Body of pancreas (tissue), 4 donors: ENCODE data around the gene ACER3. TPM values are rescaled to one million over a fixed set of nuclear protein-coding genes. Genes with fewer than 3 reads are reported as not detected.

Source experiments
- ATAC-seq: fragments of 150-250 bp; one replicate; pipeline ENCODE4 v1.9.1; 2016
- DNase-seq, 4 donors: peaks; one replicate each; pipeline ENCODE4 v3.0.0-alpha.2; 2019
- H3K27ac ChIP-seq, 4 donors: fragments of 200-600 bp; sonication (generic); 1 replicate in 3 of 4; 2 replicates in 1 of 4; pipeline versions ENCODE4 v1.5.1 to v1.6.1; 2016 to 2019; ENCODE audit warnings: mild to moderate bottlenecking in 1 of 4, mixed read lengths in 1 of 4, moderate library complexity in 1 of 4
- H3K27me3 ChIP-seq, 2 donors: fragments of 200-600 bp; sonication (generic); one replicate each; pipeline ENCODE4 v1.6.0; 2016; ENCODE audit warnings: mild to moderate bottlenecking in 1 of 2
- H3K36me3 ChIP-seq, 2 donors: fragments of 200-600 bp; sonication (generic); replicated peaks in 1 of 2; 2 replicates each; pipeline ENCODE4 v1.5.1; 2016; ENCODE audit warnings: low read depth in 2 of 2; ENCODE audit not compliant: insufficient read depth in 1 of 2
- H3K4me1 ChIP-seq: fragments of 200-600 bp; sonication (generic); one replicate; pipeline ENCODE4 v1.6.0; 2016
- H3K4me3 ChIP-seq, 2 donors: fragments of 200-600 bp; sonication (generic); 1 replicate in 1 of 2; 2 replicates in 1 of 2; pipeline ENCODE4 v1.5.1; 2016 to 2019
- H3K9me3 ChIP-seq, 3 donors: fragments of 200-600 bp; sonication (generic); 1 replicate in 2 of 3; 2 replicates in 1 of 3; pipeline ENCODE4 v1.5.1; 2016
- POLR2A ChIP-seq, 3 donors: fragments of 450-650 bp; IDR thresholded peaks; one replicate each; pipeline ENCODE4 v1.6.1; 2016; ENCODE audit warnings: antibody characterized with exemption in 3 of 3, mild to moderate bottlenecking in 2 of 3
- WGBS, 2 donors: methylation state at CpG; one replicate each; pipeline ENCODE4 v1.1.5; 2017; 5-methylcytosine and 5-hydroxymethylcytosine counted together
- intact Hi-C: fragments of 100-400 bp; cut with DNase I; formaldehyde crosslinking; loops from one replicate; pipeline ENCODE4 v1.15.1; 2023
- total RNA-seq, 2 donors: library from RNA; depleted of rRNA; stranded (reverse); fragments of >200 nt; gene quantifications; one replicate each; pipeline ENCODE4 v1.1.0, GENCODE V29; 2016
- TF ChIP-seq, protein P1 (sequence below), 7 experiments: fragments of 450-650 bp in 4 of 7; fragments of 200-600 bp in 3 of 7; sonication (generic) in 3 of 7; IDR thresholded peaks; one replicate each; pipeline ENCODE4 v1.5.1; 2016 to 2019; ENCODE audit warnings: antibody characterized with exemption in 7 of 7

Gene ACER3
- total RNA-seq, 2 donors from 2014 or later: 4.6 to 5.2 TPM

DNA sequence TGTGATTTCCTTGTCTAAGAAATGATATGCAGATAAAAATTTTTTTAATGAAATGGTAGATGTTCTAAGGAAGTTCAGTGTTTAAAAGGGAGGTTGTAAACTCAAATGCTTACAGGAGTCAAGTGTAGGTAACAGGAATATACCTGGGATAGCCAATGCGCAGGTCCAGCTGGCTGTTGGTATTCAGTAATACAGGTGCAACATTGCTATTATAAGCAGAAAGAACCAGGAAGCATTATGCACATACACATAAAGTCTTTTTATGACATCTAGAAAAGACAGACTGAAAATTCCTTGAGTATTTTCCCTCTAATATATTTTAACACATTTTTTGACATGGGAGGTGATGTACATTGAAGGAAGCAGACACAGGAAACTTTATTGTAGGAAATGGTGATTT is 129.9 kb downstream of the ACER3 start:
- no peak for ATAC-seq

GRCh38 chr11:76995081-76995576 is 134.4 kb downstream of the ACER3 start:
- H3K36me3 ChIP-seq: no peaks in the 10 kb centered on the region
- intact Hi-C loops: no loop called here
- no peak for DNase-seq
- ATAC-seq: no peak
- H3K4me3 ChIP-seq: no peak overlapping the region
- no peaks in the 10 kb centered on the region for H3K27me3 ChIP-seq
- H3K4me1 ChIP-seq: no peaks in the 10 kb centered on the region
- TF ChIP-seq, protein P1, sequence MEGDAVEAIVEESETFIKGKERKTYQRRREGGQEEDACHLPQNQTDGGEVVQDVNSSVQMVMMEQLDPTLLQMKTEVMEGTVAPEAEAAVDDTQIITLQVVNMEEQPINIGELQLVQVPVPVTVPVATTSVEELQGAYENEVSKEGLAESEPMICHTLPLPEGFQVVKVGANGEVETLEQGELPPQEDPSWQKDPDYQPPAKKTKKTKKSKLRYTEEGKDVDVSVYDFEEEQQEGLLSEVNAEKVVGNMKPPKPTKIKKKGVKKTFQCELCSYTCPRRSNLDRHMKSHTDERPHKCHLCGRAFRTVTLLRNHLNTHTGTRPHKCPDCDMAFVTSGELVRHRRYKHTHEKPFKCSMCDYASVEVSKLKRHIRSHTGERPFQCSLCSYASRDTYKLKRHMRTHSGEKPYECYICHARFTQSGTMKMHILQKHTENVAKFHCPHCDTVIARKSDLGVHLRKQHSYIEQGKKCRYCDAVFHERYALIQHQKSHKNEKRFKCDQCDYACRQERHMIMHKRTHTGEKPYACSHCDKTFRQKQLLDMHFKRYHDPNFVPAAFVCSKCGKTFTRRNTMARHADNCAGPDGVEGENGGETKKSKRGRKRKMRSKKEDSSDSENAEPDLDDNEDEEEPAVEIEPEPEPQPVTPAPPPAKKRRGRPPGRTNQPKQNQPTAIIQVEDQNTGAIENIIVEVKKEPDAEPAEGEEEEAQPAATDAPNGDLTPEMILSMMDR (IDR thresholded peaks at IDR 0.05): no peak
- no peak for TF ChIP-seq POLR2A (IDR thresholded peaks at IDR 0.05)
- no peak overlapping the region for H3K27ac ChIP-seq
- no peaks in the 10 kb centered on the region for H3K9me3 ChIP-seq

More for the DNA sequence above, 129.9 kb downstream of the ACER3 start:
- no peaks in the 10 kb centered on the region for H3K27me3 ChIP-seq
- H3K4me3 ChIP-seq: no peak overlapping the region
- H3K27ac ChIP-seq: no peak overlapping the region
- WGBS, 2 donors: 97 to 100% methylated on average over 1 of the region's 1 CpG
- no peaks in the 10 kb centered on the region for H3K36me3 ChIP-seq
- TF ChIP-seq, protein P1 (IDR thresholded peaks at IDR 0.05): no peak
- no peak for TF ChIP-seq POLR2A (IDR thresholded peaks at IDR 0.05)
- DNase-seq: no peak
- intact Hi-C loops: no loop called here
- no peaks in the 10 kb centered on the region for H3K4me1 ChIP-seq
- H3K9me3 ChIP-seq: no peaks in the 10 kb centered on the region

GRCh38 chr11:76997512-76997911 is 136.8 kb downstream of the ACER3 start:
- intact Hi-C loops: no loop called here
- no peak for TF ChIP-seq POLR2A (IDR thresholded peaks at IDR 0.05)
- TF ChIP-seq, protein P1 (IDR thresholded peaks at IDR 0.05): no peak
- WGBS, 2 donors: 86 to 96% methylated on average over 1 of the region's 1 CpG
- ATAC-seq (no peak), DNase-seq (no peak)
- H3K4me3 ChIP-seq: no peak overlapping the region
- no peaks in the 10 kb centered on the region for H3K36me3 ChIP-seq
- no peak overlapping the region for H3K27ac ChIP-seq
- no peaks in the 10 kb centered on the region for H3K9me3 ChIP-seq
- no peaks in the 10 kb centered on the region for H3K27me3 ChIP-seq
- H3K4me1 ChIP-seq: no peaks in the 10 kb centered on the region

DNA sequence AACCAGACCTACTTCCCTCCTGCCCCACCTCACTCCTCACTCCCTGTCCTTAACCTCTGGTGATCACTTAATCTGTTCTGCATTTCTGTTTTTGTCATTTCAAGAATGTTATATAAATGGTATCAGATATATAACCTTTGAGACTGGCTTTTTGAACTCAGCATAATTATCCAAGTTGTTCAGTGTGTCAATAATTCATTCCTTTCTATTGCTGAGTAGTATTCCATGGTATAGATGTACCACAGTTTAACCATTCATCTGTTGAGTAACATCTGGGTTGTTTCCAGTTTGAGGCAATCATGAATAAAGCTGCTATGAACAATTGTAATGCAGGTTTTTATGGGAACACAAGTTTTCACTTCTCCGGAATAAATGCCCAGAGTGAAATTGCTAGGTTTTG is 138.9 kb downstream of the ACER3 start:
- TF ChIP-seq, protein P1 (IDR thresholded peaks at IDR 0.05): no peak
- TF ChIP-seq POLR2A (IDR thresholded peaks at IDR 0.05): no peak
- no peak for ATAC-seq
- H3K9me3 ChIP-seq: no peaks in the 10 kb centered on the region
- H3K27ac ChIP-seq: no peak overlapping the region
- no peaks in the 10 kb centered on the region for H3K27me3 ChIP-seq
- 100% methylated on average over 1 of the region's 1 CpG for WGBS, 2 donors
- no peak overlapping the region for H3K4me3 ChIP-seq
- intact Hi-C loops: no loop called here
- no peaks in the 10 kb centered on the region for H3K4me1 ChIP-seq
- no peak for DNase-seq
- no peaks in the 10 kb centered on the region for H3K36me3 ChIP-seq

DNA sequence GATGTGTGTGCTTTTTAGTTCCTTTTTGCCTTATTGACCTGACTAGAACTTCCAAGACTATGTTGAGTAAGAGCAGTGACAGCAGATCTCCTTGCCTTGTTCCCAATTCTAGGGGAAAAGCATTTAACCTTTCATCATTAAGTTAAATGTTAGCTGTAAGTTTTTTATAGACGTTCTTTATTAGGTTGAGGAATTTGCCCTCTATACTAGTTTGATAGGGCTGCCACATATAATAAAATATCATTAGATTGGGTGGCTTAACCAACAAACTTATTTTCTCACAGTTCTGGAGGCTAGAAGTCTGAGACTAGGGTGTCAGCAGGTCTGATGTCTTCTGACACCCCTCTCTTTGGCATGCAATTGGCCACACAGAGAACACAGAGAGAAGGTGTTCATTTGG is 140.9 kb downstream of the ACER3 start:
- TF ChIP-seq, protein P1 (IDR thresholded peaks at IDR 0.05): no peak
- TF ChIP-seq POLR2A (IDR thresholded peaks at IDR 0.05): no peak
- H3K27ac ChIP-seq: no peak overlapping the region
- no peak for ATAC-seq

More for the DNA sequence above, 140.9 kb downstream of the ACER3 start:
- intact Hi-C loops: no loop called here
- Histone ChIP-seq H3K9me3 (no peaks in the 10 kb centered on the region), H3K4me3 (no peak overlapping the region), H3K27me3 (no peaks in the 10 kb centered on the region), H3K4me1 (no peaks in the 10 kb centered on the region), H3K36me3 (no peaks in the 10 kb centered on the region)
- 57 to 69% methylated on average over 1 of the region's 1 CpG for WGBS, 2 donors
- no peak for DNase-seq
